Skeletal muscle cell (primary cell): Measurements from ENCODE around the gene CALU.

ENCODE experiments used
- DNase-seq: peaks from one replicate; pipeline ENCODE4 v3.0.0-alpha.2; 2010; ENCODE audit warnings: low read depth
- H3K4me3 ChIP-seq: 2 replicates; pipeline ENCODE4 v1.5.1; 2011; ENCODE audit warnings: low read depth, mild to moderate bottlenecking, control low read depth, low read length, moderate library complexity

CALU gene

GRCh38 chr7:128718967-128719642 lies 20.1 kb upstream of the CALU start:
- no peak overlapping the region for H3K4me3 ChIP-seq
- no peak for DNase-seq

GRCh38 chr7:128721376-128721775 lies 17.8 kb upstream of the CALU start:
- no peak for DNase-seq
- H3K4me3 ChIP-seq = no peak overlapping the region

GRCh38 chr7:128724743-128725142 lies 14.4 kb upstream of the CALU start:
- no peak overlapping the region for H3K4me3 ChIP-seq
- DNase-seq = no peak

GRCh38 chr7:128725531-128725930 lies 13.6 kb upstream of the CALU start:
- no peak for DNase-seq
- H3K4me3 ChIP-seq = no peak overlapping the region

GRCh38 chr7:128726059-128726736 lies 13.0 kb upstream of the CALU start:
- no peak for DNase-seq
- no peak overlapping the region for H3K4me3 ChIP-seq

- no peak overlapping the region for H3K4me3 ChIP-seq
- no peak for DNase-seq
Measured at GRCh38 chr7:128726737-128727072, 12.5 kb upstream of the CALU start.

GRCh38 chr7:128727239-128727638 lies 11.9 kb upstream of the CALU start:
- H3K4me3 ChIP-seq = no peak overlapping the region
- no peak for DNase-seq

- H3K4me3 ChIP-seq = no peak overlapping the region
Measured at GRCh38 chr7:128728598-128728997, 10.6 kb upstream of the CALU start.

GRCh38 chr7:128729494-128729893 lies 9.7 kb upstream of the CALU start:
- no peak for DNase-seq
- H3K4me3 ChIP-seq = no peak overlapping the region

More at GRCh38 chr7:128728598-128728997, 10.6 kb upstream of the CALU start:
- DNase-seq = peak; percentile 47

GRCh38 chr7:128731184-128731583 lies 8.0 kb upstream of the CALU start:
- H3K4me3 ChIP-seq = no peak overlapping the region
- no peak for DNase-seq

GRCh38 chr7:128732521-128733277 lies 6.5 kb upstream of the CALU start:
- DNase-seq = no peak
- no peak overlapping the region for H3K4me3 ChIP-seq

- DNase-seq = no peak
- H3K4me3 ChIP-seq = no peak overlapping the region
Measured at GRCh38 chr7:128733278-128733645, 5.9 kb upstream of the CALU start.

- no peak for DNase-seq
- no peak overlapping the region for H3K4me3 ChIP-seq
Measured at GRCh38 chr7:128734890-128735289, 4.3 kb upstream of the CALU start.

GRCh38 chr7:128735436-128735835 lies 3.7 kb upstream of the CALU start:
- no peak for DNase-seq
- H3K4me3 ChIP-seq = no peak overlapping the region

GRCh38 chr7:128737441-128737840 lies 1.7 kb upstream of the CALU start:
- H3K4me3 ChIP-seq = no peak overlapping the region
- no peak for DNase-seq

GRCh38 chr7:128737867-128738385 lies 1.2 kb upstream of the CALU start:
- peak; percentile 42 for DNase-seq
- H3K4me3 ChIP-seq = no peak overlapping the region

GRCh38 chr7:128738570-128739047 lies 550 bp upstream of the CALU start:
- no peak for DNase-seq
- peak overlapping the region; percentile 82 for H3K4me3 ChIP-seq

GRCh38 chr7:128739990-128740682 lies 977 bp downstream of the CALU start:
- no peak for DNase-seq
- H3K4me3 ChIP-seq = peak overlapping the region; percentile 82

GRCh38 chr7:128740996-128741395 lies 1.8 kb downstream of the CALU start:
- no peak for DNase-seq
- peak overlapping the region; percentile 82 for H3K4me3 ChIP-seq

GRCh38 chr7:128741491-128741890 lies 2.3 kb downstream of the CALU start:
- no peak for DNase-seq
- peak overlapping the region; percentile 82 for H3K4me3 ChIP-seq
